ENCODE measurements around the gene CFAP92. TPM values are rescaled to one million over a fixed set of nuclear protein-coding genes. Genes with fewer than 3 reads are reported as not detected.
A peak's percentile ranks its signal among the peaks of the same experiment; 100 is the strongest.
"Not testable (repeated sequence)": the region's sequence is repeated elsewhere in the genome, so short reads cannot be mapped to it uniquely, and the experiment has no call there.

The CFAP92 gene
- polyA plus RNA-seq, 4 donors: 0.93 to 1.5 (median 1.2) TPM

DNA sequence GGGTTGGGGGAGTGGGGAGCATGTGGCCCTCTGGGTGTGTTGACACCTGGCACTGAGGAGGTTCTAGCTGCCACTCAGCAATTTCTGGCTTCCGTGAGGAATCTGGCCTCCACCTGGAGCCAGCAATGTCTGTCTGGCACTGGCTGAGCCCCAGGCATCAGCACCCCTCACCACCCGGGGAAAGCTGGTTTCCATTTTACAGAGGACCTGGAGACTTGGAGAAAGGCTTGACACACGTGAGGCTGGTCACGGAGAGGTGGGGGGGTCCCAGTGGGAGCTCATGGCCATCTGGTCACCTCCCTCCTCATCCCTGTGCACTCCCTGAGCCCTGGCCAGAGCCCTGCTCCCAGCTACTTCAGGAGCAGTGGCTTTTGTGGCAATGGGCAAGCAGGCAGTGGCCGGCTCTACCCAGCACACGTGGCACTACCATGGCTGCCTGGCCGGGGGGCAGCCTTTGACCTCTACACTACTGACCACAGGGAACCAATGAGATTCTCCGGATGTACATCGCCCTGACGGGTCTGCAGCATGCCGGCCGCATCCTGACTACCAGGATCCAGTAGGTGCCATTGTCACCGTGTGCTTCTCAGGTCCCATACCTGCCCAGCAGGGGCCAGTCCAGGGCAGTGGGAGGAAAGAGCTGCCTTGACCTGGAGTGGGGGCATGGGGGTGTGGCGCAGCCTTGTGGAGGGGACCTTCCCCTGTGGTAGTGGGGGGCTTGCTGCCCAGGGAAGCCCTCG lies 86.0 kb downstream of the CFAP92 start:
- no peak for DNase-seq (ENCODE audit: low read depth in 4 of 4, low spot score in 3 of 4)

DNA sequence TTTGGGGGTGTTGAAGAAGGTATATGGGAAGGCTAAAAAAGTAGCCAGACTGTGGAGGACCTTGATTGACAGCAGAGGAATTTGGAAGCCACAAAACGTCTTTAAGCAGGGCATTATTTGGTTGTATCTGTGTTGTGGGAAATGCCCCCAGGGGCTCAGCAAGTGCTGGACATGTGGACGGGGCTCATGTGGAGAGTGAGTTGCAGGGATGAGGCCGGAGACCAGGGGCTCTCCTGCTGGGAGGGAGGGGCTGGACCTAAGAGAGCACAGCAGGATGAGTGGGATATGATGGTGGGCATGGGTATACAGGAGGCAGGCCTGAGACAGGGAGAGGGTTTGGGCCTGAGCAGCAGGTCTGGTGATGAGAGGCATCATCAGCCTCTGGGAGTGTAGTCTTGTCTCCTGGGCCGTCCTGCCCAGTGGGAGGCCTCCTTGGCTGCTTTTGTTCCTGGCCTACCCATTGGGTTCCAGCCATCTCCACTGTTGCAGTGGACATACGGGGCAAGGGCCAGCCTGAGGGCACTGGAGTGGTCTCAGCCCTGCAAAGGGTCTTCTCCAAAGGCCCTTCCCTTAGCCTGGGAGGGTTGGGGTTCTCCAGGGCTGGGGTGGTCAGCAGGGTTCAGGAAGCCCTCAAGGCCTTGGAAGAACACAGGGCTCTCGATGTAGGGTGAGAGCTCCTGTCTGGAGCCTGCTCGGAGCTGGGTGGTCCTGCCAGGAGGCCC lies 86.9 kb downstream of the CFAP92 start:
- DNase-seq (ENCODE audit: low read depth in 4 of 4, low spot score in 3 of 4): no peak

DNA sequence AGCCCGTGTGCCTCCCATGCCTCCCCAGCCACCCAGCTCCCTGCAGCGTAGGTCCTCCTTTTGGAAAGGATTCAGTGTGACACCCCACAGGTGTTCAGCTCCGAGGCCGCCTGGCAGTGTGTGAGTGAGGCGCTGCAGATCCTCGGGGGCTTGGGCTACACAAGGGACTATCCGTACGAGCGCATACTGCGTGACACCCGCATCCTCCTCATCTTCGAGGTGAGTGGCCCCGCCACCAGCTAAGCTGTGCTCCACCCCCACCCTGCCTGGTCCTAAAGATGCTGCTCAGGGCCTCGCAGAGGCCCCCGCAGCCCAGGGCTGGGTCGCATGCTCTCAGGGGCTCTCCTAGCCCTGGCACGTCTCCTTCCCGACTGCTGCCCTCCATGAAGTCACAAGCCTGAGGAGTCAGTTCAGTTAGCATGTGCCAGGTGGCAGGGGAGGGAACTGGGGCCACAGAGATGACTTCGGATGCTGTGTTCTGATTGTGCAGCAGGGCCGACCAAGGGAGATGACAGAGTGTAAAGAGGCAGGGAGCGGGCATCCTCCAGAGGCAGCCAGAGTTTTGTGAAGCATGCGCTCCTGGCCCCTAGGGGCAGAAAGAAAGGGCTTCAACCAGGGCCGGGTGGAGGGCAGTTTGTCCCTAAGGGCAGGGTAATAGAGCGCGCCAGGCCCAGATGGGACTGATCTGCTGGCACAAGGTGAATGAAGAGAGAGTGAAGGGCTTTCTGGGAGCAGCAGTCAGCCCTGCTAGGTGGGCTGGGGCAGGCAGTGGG lies 87.7 kb downstream of the CFAP92 start:
- no peak for DNase-seq (ENCODE audit: low read depth in 4 of 4, low spot score in 3 of 4)

DNA sequence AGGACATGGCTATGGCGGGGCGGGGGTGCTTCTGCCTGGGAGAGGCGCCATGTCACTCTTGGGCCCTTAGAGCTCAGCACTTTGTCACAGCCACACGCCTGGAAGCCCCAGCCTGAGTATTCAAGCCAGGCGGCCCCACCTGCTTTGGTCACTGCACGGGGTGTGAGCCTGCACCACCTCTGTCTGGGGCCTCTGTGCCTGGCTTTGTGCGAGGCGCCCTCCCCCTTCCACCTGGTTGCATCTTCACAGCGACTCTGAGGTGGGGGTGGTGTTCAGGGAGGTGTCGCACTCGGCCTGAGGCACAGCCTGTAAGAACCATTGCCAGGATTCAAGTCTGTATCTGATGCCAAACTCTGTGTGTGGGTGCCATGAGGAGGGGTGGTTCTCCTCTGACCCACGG lies 90.4 kb downstream of the CFAP92 start:
- DNase-seq (ENCODE audit: low read depth in 4 of 4, low spot score in 3 of 4): no peak

DNA sequence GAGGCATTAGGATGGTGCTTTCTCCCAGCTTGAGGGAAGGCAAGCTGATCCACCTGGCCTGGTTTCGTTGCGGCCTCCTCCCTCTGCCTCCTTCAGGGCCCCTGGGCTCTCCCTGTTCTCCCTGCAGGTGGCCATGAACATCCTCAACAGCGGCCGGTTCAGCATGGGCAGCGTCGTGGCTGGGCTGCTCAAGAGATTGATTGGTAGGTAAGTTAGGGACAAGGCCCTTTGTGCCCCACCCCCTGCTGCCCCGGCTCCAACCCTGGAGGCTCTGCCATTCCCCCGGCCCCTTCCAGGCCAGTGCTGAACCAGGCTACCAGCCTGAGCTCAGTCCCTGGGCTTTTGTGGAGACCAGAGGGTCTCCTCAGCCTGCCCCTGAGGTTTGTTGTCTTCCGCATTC lies 91.5 kb downstream of the CFAP92 start:
- no peak for DNase-seq (ENCODE audit: low read depth in 4 of 4, low spot score in 3 of 4)

DNA sequence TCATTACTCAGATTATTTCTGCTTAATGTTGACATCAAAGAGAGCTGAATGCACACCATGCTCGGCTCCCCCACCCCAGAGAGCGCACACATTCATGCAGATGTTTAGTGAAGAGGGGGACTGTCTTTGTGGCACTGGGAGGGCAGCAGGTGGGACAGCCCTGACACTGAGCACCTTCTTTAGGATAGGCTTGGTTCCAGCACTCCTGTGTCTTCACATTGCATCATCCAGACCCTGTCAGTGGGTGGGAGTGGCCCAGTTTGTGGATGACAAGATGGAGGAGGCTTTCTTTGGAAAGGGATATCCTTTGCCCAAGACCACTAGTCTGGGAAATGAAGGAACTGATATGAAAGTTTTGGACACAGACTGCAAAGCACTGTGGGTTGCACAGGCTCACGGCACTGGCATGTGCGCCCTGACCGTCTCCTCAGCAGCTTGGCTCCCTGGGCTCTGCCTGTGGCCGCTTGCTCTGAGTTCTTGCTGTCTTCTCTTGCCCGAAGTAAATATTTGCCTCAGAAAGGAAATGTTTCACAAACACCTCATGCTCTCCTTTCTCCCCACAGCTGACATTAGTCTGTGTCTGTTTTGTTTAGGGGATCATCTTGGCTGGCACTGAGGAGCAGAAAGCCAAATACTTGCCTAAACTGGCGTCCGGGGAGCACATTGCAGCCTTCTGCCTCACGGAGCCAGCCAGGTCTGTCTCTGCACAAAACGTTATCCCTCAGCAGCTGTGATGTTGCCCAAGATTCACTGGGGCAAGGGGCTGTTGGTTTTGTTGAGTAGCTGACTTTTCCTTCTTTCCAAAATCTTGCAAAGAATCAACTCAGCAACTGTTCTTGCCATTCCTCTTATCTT lies 97.8 kb downstream of the CFAP92 start:
- DNase-seq (ENCODE audit: low read depth in 4 of 4, low spot score in 3 of 4): no peak

DNA sequence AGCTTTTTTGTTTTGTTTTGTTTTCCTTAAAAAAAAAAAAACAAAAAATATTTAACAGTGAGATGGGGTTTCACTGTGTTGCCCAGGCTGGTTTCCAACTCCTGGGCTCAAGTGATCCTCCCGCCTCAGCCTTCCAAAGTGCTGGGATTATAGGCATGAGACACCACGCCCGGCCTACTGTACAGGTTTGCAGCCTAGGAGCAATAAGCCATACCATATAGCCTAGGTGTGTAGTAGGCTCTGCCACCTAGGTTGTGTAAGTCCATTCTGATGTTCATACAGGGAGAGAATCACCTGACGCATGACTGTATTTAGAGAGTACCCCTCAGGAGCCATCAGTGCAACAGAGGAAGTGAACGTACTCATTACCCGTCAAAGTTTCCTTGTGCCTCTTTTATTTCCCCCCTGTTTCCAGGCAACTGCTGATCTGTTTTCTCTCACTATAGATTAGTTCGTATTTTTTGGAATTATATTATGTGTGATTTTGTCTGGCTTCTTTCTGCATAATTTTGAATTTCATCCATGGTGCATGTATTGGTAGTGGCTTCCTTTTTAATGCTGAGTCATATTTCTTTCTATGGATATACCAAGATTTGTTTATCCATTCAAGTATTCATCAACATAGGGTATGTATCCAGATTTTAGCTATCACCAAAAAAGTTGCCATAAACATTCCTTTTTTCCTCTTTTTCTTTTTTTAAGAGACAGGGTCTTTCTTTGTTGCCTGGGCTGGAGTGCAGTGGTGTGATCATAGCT lies 104.6 kb downstream of the CFAP92 start:
- DNase-seq (ENCODE audit: low read depth in 4 of 4, low spot score in 3 of 4): no peak

DNA sequence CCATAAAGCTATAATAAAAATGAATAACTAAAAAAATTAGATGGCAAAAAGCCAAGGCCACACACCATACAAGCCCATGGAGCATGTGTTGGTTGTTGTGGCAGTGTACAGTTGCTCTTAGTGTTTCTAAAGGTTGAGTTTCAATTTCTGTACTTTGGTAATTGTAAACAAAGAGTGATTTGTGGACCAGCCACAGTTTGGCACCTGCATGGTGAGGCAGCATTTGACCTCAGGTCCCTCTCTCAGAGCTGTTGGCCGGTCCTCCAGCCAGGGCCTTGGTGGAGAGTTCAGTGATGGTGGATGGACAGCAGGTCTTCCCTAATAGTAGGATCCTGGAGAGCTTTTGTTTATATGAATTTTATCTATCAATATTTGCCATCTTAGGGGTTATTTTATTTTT lies 108.9 kb downstream of the CFAP92 start:
- DNase-seq (ENCODE audit: low read depth in 4 of 4, low spot score in 3 of 4): no peak

DNA sequence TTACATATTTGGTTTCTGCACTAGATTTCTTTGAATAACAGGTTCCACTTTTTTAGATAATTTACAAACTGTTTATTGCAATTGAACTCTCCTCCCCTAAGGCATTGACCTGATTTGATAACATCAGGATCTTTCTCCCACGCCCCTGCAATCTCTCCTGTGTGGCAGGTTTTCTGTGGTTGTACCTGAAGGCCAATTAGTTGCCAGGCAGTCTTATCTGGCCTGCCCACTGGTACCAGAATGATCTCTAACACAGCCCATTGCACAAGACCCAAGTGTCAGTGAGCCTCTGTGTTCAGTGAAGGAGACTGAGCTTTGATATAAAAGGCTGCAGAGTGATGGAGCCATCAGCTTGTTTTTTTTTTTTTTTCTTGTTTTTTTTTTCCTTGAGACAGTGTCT lies 111.2 kb downstream of the CFAP92 start:
- no peak for DNase-seq (ENCODE audit: low read depth in 4 of 4, low spot score in 3 of 4)

DNA sequence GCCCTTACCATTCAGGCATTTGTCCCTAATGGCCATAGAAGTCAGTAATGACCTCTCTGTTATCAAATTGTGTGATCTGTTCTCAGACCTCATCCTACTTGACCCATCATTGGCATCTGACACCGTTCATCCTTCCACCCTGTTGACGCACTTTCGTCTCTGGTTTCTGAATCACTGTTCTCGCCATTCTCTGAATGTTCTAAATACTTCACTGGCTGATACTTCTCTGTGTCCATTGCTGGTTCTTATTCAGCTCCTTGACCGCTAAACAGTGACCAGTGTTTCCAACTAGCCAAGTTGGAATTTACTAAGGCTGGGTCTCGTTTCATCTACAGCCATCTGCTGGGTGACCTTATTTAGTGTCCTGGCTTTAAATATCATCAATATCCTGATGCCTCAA lies 112.3 kb downstream of the CFAP92 start:
- DNase-seq (ENCODE audit: low read depth in 4 of 4, low spot score in 3 of 4): no peak

DNA sequence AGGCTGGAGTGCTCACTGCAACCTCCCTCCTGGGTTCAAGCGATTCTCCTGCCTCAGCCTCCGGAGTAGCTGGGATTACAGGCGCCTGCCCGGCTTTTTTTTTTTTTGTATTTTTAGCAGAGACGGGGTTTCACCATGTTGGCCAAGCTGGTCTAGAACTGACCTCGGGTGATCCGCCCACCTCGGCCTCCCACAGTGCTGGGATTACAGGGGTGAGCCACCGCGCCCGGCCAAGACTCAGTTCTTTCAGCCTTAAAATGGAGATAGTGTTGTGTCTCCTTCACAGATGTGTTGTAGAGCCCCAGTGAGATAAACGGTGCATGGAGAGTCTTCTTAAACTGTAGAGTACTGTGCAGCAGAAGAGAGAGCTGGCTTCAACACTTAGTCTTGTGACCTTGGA lies 113.4 kb downstream of the CFAP92 start:
- not testable (repeated sequence) for DNase-seq (ENCODE audit: low read depth in 4 of 4, low spot score in 3 of 4)

DNA sequence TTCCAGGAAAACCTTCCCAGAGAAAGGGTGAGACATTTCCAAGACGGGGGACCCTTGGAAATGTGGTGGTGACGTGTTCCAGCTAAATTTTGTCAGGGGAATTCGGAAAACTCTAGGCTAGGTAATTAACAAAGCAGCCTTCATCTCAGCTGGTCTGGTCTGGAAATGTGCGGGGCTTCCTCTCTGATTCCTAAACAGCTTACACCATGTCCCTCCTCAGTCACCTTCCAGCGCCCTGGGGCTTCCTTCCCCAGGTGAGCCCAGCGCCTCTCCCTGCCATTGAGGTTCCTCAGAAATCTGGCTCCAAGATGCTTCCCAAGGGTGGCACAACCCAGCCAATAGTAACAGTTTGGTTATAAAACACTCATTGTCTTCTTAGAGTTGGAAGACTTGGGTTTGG lies 113.9 kb downstream of the CFAP92 start:
- no peak for DNase-seq (ENCODE audit: low read depth in 4 of 4, low spot score in 3 of 4)

DNA sequence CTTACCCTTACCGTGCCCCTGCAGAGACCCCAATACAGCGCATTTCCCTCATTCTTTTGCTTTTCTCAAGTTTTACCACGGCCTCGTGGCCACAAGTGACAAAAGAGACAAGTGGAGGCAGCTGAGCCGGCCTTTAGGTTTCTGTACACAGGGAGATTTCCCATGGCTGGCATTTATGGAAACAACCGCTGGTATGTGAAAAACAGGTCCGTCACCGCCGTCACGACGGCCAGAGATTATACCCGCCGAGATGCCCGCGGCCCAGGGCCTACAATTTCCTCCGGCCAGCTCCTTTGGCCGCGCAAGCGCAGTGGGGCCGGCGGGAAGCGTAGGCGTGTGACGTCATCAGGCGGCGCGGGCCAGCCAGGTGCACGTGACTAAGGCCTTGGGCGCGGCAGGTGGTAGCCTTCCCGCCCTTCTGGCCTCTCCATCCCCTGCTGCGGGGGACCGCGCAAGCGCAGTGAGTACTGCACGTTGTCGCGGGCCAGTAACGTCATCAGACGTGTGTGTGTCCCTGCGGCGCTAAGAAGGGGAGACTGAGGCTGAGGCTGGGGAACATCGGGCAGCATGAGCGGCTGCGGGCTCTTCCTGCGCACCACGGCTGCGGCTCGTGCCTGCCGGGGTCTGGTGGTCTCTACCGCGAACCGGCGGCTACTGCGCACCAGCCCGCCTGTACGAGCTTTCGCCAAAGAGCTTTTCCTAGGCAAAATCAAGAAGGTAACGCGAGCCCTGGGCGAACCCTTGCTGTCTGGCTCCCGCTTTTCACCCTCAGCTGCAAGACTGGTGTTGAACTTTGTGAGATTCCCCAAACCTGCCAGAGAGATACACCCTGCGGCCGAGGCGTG lies 114.5 kb downstream of the CFAP92 start, which contains the start of gene ACAD9:
Gene ACAD9, plus strand, starts transcription at position 496 of the 845 bp plus-strand sequence. Its CDS starts 72 bp downstream, at position 568.
- DNase-seq (ENCODE audit: low read depth in 4 of 4, low spot score in 3 of 4): peak; percentile 95 to 97 (median 96)

DNA sequence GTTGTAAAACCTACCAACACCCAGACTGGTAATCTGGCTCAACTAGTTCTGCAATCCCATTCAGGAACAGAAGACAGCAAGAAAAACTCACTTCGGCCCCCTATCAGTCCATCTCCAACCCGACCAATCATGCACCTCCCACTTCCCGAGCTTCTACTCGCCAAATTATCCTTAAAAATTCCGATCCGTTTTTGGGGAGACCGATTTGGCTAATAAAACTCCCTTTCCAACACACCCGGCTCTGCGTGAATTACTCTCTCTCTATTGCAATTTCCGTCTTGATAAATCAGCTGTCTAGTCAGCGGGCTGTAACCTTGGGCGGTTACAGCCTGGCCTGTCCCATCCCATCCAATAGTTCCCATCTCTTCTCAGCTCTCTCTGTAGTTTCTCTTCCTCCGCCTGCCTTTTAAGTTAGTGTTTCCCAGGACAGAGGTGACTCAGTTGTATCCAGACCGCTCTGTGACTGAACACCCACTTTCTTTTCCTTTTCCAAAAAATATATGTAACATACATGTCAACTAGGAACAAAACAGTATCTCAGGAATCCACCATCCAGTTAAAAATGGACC lies 115.2 kb downstream of the CFAP92 start:
- peak in 1 of 4 donors; percentile 28 for DNase-seq (ENCODE audit: low read depth in 4 of 4, low spot score in 3 of 4)

DNA sequence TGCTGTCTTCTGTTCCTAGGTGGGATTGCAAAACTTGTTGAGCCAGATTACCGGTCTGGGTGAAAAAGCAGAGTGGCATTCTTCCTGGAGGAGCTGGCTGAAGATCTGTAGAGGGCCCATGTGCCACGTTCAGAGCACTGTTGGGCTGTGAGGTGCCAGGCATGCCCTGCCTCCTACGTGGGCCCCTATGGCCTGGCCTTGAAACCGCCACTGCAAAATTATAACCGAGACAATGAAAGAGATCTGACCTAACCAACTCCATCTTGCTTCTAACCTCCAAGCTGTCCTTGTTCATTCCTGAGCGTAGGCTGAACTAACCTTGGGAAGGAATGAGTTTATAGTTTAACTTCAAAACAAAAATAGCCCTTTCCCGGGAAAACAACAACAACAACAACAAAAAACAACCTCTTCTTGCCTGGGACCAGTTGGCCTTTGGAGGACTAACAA lies 115.8 kb downstream of the CFAP92 start:
- DNase-seq (ENCODE audit: low read depth in 4 of 4, low spot score in 3 of 4): no peak

DNA sequence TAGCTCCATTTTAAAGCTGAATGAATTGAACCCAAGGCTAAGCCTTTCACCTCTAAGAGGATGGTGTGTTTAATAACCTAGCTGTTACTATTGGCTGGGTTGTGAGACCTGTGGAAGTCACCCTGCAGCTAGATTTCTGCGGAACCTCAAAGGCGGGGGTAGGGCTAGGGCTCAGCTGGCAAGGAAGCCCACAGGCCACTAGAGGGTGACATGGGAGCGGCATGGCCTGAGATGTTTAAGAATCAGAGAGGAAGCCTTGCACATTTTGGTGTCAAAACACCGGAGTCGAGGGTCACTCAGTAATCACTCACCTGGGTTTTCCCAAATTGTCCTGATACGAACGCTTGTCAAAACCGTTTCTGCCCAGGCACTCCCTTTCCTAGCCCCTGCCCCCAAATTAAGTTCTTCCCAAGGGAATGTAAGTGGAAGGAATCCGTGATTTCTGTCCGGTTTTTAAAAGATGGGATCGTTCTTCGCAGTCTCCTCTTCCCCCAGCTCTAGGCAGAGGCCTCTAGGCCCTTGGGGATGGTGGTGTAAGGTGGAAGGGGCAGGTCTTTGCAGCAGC lies 118.2 kb downstream of the CFAP92 start:
- no peak for DNase-seq (ENCODE audit: low read depth in 4 of 4, low spot score in 3 of 4)

DNA sequence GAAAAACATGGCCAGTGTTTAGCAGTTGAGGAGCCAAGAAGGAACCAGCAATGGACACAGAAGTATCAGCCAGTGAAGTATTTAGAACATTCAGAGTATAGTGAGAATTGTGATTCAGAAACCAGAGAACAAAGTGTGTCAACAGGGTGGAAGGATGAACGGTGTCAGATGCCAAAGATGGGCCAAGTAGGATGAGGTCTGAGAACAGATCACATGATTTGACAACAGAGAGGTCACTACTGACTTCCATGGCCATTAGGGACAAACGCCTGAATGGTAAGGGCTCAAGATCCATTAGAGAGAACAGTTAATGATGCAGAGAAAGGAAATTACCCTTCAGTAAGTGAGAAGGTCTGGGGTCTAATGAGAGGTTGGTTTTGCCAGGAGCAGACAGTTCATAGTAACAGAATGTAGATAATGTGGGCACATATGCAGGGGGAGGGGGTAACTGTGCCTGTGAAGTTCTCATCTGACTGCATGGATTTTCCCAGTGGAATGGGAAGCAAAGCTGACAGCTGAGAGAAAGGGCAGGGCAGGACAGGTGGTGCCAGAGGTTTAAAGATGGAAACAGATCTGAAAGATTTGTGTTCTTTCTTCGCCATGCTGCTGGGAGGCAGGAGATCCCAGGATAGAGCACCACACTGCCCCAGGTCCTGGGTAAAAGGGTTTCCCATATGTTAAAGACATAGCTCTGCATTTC lies 119.2 kb downstream of the CFAP92 start:
- DNase-seq (ENCODE audit: low read depth in 4 of 4, low spot score in 3 of 4): no peak

Measured in right renal pelvis (tissue), 4 donors.